ENCODE data around the gene PLXNB2.

The PLXNB2 gene

GRCh38 chr22:50252082-50253045 is 55.1 kb downstream of the PLXNB2 start:
- DNase-seq (ENCODE audit: low read depth): no peak

GRCh38 chr22:50251477-50252081 is 55.9 kb downstream of the PLXNB2 start:
- DNase-seq (ENCODE audit: low read depth): no peak

- DNase-seq (ENCODE audit: low read depth): no peak
Measured at GRCh38 chr22:50250555-50251476, 56.6 kb downstream of the PLXNB2 start, which contains the start of gene HDAC10. Gene HDAC10 (minus strand): TSS chr22:50251265. CDS start chr22:50251032, 233 bp downstream.

- no peak for DNase-seq (ENCODE audit: low read depth)
Measured at GRCh38 chr22:50250249-50250554, 57.2 kb downstream of the PLXNB2 start.

- no peak for DNase-seq (ENCODE audit: low read depth)
Measured at GRCh38 chr22:50249341-50250248, 57.9 kb downstream of the PLXNB2 start.

- DNase-seq (ENCODE audit: low read depth): no peak
Measured at GRCh38 chr22:50248196-50249081, 59.0 kb downstream of the PLXNB2 start.

GRCh38 chr22:50247748-50248147 is 59.7 kb downstream of the PLXNB2 start:
- DNase-seq (ENCODE audit: low read depth): no peak

GRCh38 chr22:50246242-50247175 is 60.9 kb downstream of the PLXNB2 start:
- no peak for DNase-seq (ENCODE audit: low read depth)

GRCh38 chr22:50245214-50246072 is 62.0 kb downstream of the PLXNB2 start:
- no peak for DNase-seq (ENCODE audit: low read depth)

- DNase-seq (ENCODE audit: low read depth): peak; percentile 53
Measured at GRCh38 chr22:50244420-50245213, 62.8 kb downstream of the PLXNB2 start, which contains the start of gene TUBGCP6. Gene TUBGCP6 (minus strand): TSS chr22:50245023. CDS start chr22:50244459, 564 bp downstream.

GRCh38 chr22:50243685-50244419 is 63.6 kb downstream of the PLXNB2 start:
- no peak for DNase-seq (ENCODE audit: low read depth)

GRCh38 chr22:50242406-50242949 is 65.0 kb downstream of the PLXNB2 start:
- no peak for DNase-seq (ENCODE audit: low read depth)

- DNase-seq (ENCODE audit: low read depth): no peak
Measured at GRCh38 chr22:50238755-50239154, 68.7 kb downstream of the PLXNB2 start.

GRCh38 chr22:50236731-50237409 is 70.6 kb downstream of the PLXNB2 start:
- DNase-seq (ENCODE audit: low read depth): no peak

- DNase-seq (ENCODE audit: low read depth): no peak
Measured at GRCh38 chr22:50233223-50233622, 74.2 kb downstream of the PLXNB2 start.

Measured in HS-5 (cell line).